Measurements from ENCODE around the gene MYO1E.

The MYO1E gene

GRCh38 chr15:59304034-59304795, 68.5 kb downstream of the MYO1E start:
- H3K4me3 ChIP-seq (replicated peaks; ENCODE audit: low read depth, low read length) = no peak overlapping the region
- TF ChIP-seq CTCF (IDR thresholded peaks at IDR 0.05; ENCODE audit: low read depth, low read length, missing control alignments) = no peak
- DNase-seq (ENCODE audit: extremely low read depth, low read depth) = no peak

- H3K4me3 ChIP-seq (replicated peaks; ENCODE audit: low read depth, low read length) = no peak overlapping the region
- no peak for TF ChIP-seq CTCF (IDR thresholded peaks at IDR 0.05; ENCODE audit: low read depth, low read length, missing control alignments)
- no peak for DNase-seq (ENCODE audit: extremely low read depth, low read depth)
Measured at GRCh38 chr15:59303633-59304032, 69.0 kb downstream of the MYO1E start.

GRCh38 chr15:59303136-59303535, 69.5 kb downstream of the MYO1E start:
- TF ChIP-seq CTCF (IDR thresholded peaks at IDR 0.05; ENCODE audit: low read depth, low read length, missing control alignments) = no peak
- H3K4me3 ChIP-seq (replicated peaks; ENCODE audit: low read depth, low read length) = no peak overlapping the region
- no peak for DNase-seq (ENCODE audit: extremely low read depth, low read depth)

- no peak overlapping the region for H3K4me3 ChIP-seq (replicated peaks; ENCODE audit: low read depth, low read length)
- no peak for TF ChIP-seq CTCF (IDR thresholded peaks at IDR 0.05; ENCODE audit: low read depth, low read length, missing control alignments)
- no peak for DNase-seq (ENCODE audit: extremely low read depth, low read depth)
Measured at GRCh38 chr15:59301527-59301926, 71.1 kb downstream of the MYO1E start.

GRCh38 chr15:59300618-59301139, 72.0 kb downstream of the MYO1E start:
- no peak overlapping the region for H3K4me3 ChIP-seq (replicated peaks; ENCODE audit: low read depth, low read length)
- no peak for DNase-seq (ENCODE audit: extremely low read depth, low read depth)
- no peak for TF ChIP-seq CTCF (IDR thresholded peaks at IDR 0.05; ENCODE audit: low read depth, low read length, missing control alignments)

GRCh38 chr15:59299929-59300617, 72.6 kb downstream of the MYO1E start:
- no peak for TF ChIP-seq CTCF (IDR thresholded peaks at IDR 0.05; ENCODE audit: low read depth, low read length, missing control alignments)
- peak; percentile 95 for DNase-seq (ENCODE audit: extremely low read depth, low read depth)
- no peak overlapping the region for H3K4me3 ChIP-seq (replicated peaks; ENCODE audit: low read depth, low read length)
